A673 (cell line): ENCODE measurements around the gene CNNM1. TPM values are rescaled to one million over a fixed set of nuclear protein-coding genes. Genes with fewer than 3 reads are reported as not detected.

Experiments
- BruUV-seq: library from RNA; stranded (reverse); fragments of 400-500 nt; replicated peaks from 2 replicates; lab custom pipeline; 2021; lab: Mats Ljungman, UMichigan
- CTCF ChIA-PET: fragments of 300-600 bp; sonication (Branson Sonifier 250); formaldehyde crosslinking; loops from one replicate; lab custom pipeline; 2022; ENCODE audit warnings: antibody characterized with exemption; lab: Charles Lee
- POLR2A ChIA-PET: fragments of 300-600 bp; sonication (Branson Sonifier 250); formaldehyde crosslinking; loops from one replicate; lab custom pipeline; 2022; ENCODE audit warnings: antibody characterized with exemption; ENCODE audit not compliant: low non-redundant PET; lab: Charles Lee
- DNase-seq: peaks from one replicate; pipeline ENCODE4 v3.0.0-alpha.2; 2015; ENCODE audit warnings: low spot score
- H3K27ac ChIP-seq: fragments of 200-600 bp; sonication (generic); 2 replicates; pipeline ENCODE4 v1.5.1; 2016; ENCODE audit warnings: mixed run types, low read depth, mild to moderate bottlenecking, mixed read lengths, antibody characterized with exemption, low read length; ENCODE audit not compliant: poor library complexity, severe bottlenecking
- H3K27me3 ChIP-seq: fragments of 200-600 bp; sonication (generic); replicated peaks from 2 replicates; pipeline ENCODE4 v1.6.1; 2017; ENCODE audit warnings: mixed run types, low read depth, mild to moderate bottlenecking, mixed read lengths, antibody characterized with exemption, low read length; ENCODE audit not compliant: insufficient read depth, poor library complexity
- H3K36me3 ChIP-seq: fragments of 200-600 bp; sonication (generic); 2 replicates; pipeline ENCODE4 v1.6.1; 2016; ENCODE audit warnings: mixed run types, mild to moderate bottlenecking, mixed read lengths, antibody characterized with exemption, low read length; ENCODE audit not compliant: insufficient read depth, poor library complexity, severe bottlenecking
- H3K4me1 ChIP-seq: fragments of 200-600 bp; sonication (generic); 2 replicates; pipeline ENCODE4 v1.6.1; 2017; ENCODE audit warnings: mixed run types, mild to moderate bottlenecking, mixed read lengths, antibody characterized with exemption, low read length; ENCODE audit not compliant: insufficient read depth, poor library complexity, severe bottlenecking
- H3K4me3 ChIP-seq: fragments of 200-600 bp; sonication (generic); 2 replicates; pipeline ENCODE4 v1.5.1; 2016; ENCODE audit warnings: low read depth, mixed run types, mild to moderate bottlenecking, mixed read lengths, low read length; ENCODE audit not compliant: poor library complexity, severe bottlenecking
- H3K9me3 ChIP-seq: fragments of 200-600 bp; sonication (generic); 2 replicates; pipeline ENCODE4 v1.6.1; 2016; ENCODE audit warnings: mixed run types, low read depth, mild to moderate bottlenecking, mixed read lengths, antibody characterized with exemption, low read length; ENCODE audit not compliant: poor library complexity, severe bottlenecking
- CTCF ChIP-seq: fragments of 300-800, 200-600 bp; sonication (generic); conservative IDR thresholded peaks from 2 replicates; pipeline ENCODE4 v1.5.1; 2017; ENCODE audit warnings: low read depth, mild to moderate bottlenecking, antibody characterized with exemption, low read length, moderate library complexity, mixed read lengths
- EZH2 ChIP-seq: fragments of 200-600 bp; sonication (generic); IDR thresholded peaks from 2 replicates; pipeline ENCODE4 v1.6.1; 2017; ENCODE audit warnings: borderline replicate concordance, low read depth, mild to moderate bottlenecking, mixed read lengths, antibody characterized with exemption, low read length; ENCODE audit not compliant: poor library complexity, severe bottlenecking
- intact Hi-C: fragments of 100-400 bp; cut with micrococcal nuclease; formaldehyde crosslinking; loops from one replicate; pipeline ENCODE4 v1.10.0; 2022; ENCODE audit not compliant: unreplicated experiment
- total RNA-seq: library from RNA; stranded (reverse); gene quantifications from 2 replicates; pipeline ENCODE4 v1.2.3, GENCODE V29; 2021

Gene CNNM1
- total RNA-seq, 1 experiment from 2014 or later = 0.73 TPM

- Histone ChIP-seq H3K27ac (no peak overlapping the region), H3K36me3 (no peaks in the 10 kb centered on the region), H3K27me3 (peaks cover 8% of the 10 kb centered on the region), H3K9me3 (no peaks in the 10 kb centered on the region), H3K4me3 (no peak overlapping the region), H3K4me1 (no peaks in the 10 kb centered on the region)
- intact Hi-C loops = no loop called here
- CTCF ChIA-PET = no interaction called here
- POLR2A ChIA-PET = interaction anchor here (0.6 kb wide), 1 partner anchor 163 kb away, joined by 3 read pairs; no protein-coding TSS in a partner anchor
- TF ChIP-seq CTCF = no peak
- no peak for TF ChIP-seq EZH2
- BruUV-seq = no TSS peak
- no peak for DNase-seq
These were observed 113.2 kb downstream of the CNNM1 start for GRCh38 chr10:99442394-99442793.

- Histone ChIP-seq H3K9me3 (no peaks in the 10 kb centered on the region), H3K4me3 (no peak overlapping the region), H3K4me1 (no peaks in the 10 kb centered on the region), H3K36me3 (no peaks in the 10 kb centered on the region), H3K27ac (no peak overlapping the region), H3K27me3 (peaks cover 12% of the 10 kb centered on the region)
- BruUV-seq = no TSS peak
- TF ChIP-seq EZH2 = no peak
- no peak for TF ChIP-seq CTCF
- POLR2A ChIA-PET = interaction anchor here (0.6 kb wide), 1 partner anchor 13 kb away, joined by 3 read pairs; the partner anchor contains the start of gene GOT1
- CTCF ChIA-PET = no interaction called here
- intact Hi-C loops = no loop called here
- DNase-seq = no peak
These were observed 114.3 kb downstream of the CNNM1 start for GRCh38 chr10:99443500-99443899.

Other genes starting within 250 kb of the CNNM1 start
- not detected in 2 replicates for gene HPSE2, start 93.5 kb upstream of the CNNM1 start, total RNA-seq
- 65.7 and 78.3 TPM in 2 replicates for gene GOT1, start 101.3 kb downstream of the CNNM1 start, total RNA-seq
- gene NKX2-3, start 203.6 kb downstream of the CNNM1 start, total RNA-seq = 0.20 TPM in 1 of 2 replicates, not detected in the other